ENCODE results near the gene PIK3CA. TPM values are rescaled to one million over a fixed set of nuclear protein-coding genes. Genes with fewer than 3 reads are reported as not detected.
A peak's percentile ranks its signal among the peaks of the same experiment; 100 is the strongest.
"Not testable (repeated sequence)": the region's sequence is repeated elsewhere in the genome, so short reads cannot be mapped to it uniquely, and the experiment has no call there.

The PIK3CA gene
- total RNA-seq, 2 experiments from 2014 or later, result 57.1 to 63.1 TPM

DNA sequence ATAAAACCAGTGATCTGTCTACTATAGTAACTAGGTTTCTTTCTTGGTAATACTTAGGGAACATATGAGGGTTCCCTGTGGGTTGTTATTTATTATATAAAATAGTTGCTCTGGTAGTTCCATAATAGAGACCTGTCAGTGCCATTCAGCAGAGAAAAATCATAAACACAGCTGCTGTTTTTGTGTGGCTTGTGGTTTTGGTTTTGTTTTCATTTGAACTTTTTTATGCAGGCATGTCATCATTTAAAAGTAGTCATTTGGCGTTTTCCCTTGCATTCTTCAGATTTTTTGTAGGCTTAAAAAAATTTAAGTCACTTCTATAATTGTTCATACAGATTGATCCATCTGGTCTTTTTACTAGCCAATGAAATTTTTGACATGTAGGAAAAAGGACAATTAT lies 47.9 kb downstream of the PIK3CA start:
- H3K36me3 ChIP-seq (ENCODE audit: insufficient read depth, low read length), result peaks cover 12% of the 10 kb centered on the region
- peak in 4 of 14 experiments; percentile 9 to 72 (median 66) for DNase-seq
- Mint-ChIP-seq H3K9me3 (no peaks in the 10 kb centered on the region), H3K36me3 (ENCODE audit: low read depth) (peaks cover 18% of the 10 kb centered on the region), H3K4me3 (peak overlapping the region; percentile 54), H3K27ac (peak overlapping the region; percentile 81), H3K27me3 (no peaks in the 10 kb centered on the region), H3K4me1 (ENCODE audit: low read depth) (peaks cover 65% of the 10 kb centered on the region)
- TF ChIP-seq, protein P1, sequence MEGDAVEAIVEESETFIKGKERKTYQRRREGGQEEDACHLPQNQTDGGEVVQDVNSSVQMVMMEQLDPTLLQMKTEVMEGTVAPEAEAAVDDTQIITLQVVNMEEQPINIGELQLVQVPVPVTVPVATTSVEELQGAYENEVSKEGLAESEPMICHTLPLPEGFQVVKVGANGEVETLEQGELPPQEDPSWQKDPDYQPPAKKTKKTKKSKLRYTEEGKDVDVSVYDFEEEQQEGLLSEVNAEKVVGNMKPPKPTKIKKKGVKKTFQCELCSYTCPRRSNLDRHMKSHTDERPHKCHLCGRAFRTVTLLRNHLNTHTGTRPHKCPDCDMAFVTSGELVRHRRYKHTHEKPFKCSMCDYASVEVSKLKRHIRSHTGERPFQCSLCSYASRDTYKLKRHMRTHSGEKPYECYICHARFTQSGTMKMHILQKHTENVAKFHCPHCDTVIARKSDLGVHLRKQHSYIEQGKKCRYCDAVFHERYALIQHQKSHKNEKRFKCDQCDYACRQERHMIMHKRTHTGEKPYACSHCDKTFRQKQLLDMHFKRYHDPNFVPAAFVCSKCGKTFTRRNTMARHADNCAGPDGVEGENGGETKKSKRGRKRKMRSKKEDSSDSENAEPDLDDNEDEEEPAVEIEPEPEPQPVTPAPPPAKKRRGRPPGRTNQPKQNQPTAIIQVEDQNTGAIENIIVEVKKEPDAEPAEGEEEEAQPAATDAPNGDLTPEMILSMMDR (IDR thresholded peaks at IDR 0.05), result no peak
- H3K4me3 ChIP-seq (ENCODE audit: low read length), result no peak overlapping the region
- peaks cover 13% of the 10 kb centered on the region for H3K4me1 ChIP-seq (ENCODE audit: insufficient read depth, low read length)
- H3K27ac ChIP-seq (ENCODE audit: low read depth in 1 of 2, low read length in 2 of 2), result no peak overlapping the region
- CTCF ChIA-PET, result interaction anchor here (1.1 to 1.7 kb wide), 2 partner anchors 47 to 49 kb away, joined by 3 read pairs; no protein-coding TSS in a partner anchor
- peak; percentile 85 for ATAC-seq (ENCODE audit: poor library complexity)
- POLR2A ChIA-PET, result interaction anchor here (0.6 to 3.4 kb wide), 5 partner anchors 11 to 48 kb away, joined by 3 to 28 read pairs (median 5); partner anchors contain the start of gene PIK3CA
- intact Hi-C loops (cut with DNase I, micrococcal nuclease), result loop anchor here (1.0 to 10.0 kb wide), 4 partner anchors 44 to 181 kb away; no protein-coding TSS in a partner anchor
- no peaks in the 10 kb centered on the region for H3K9me3 ChIP-seq (ENCODE audit: control insufficient read depth in 1 of 2, insufficient read depth in 1 of 2, low read length in 2 of 2)
- H3K27me3 ChIP-seq (ENCODE audit: control insufficient read depth in 1 of 2, insufficient read depth in 2 of 2, low read length in 2 of 2), result no peaks in the 10 kb centered on the region

GRCh38 chr3:179196700-179197099 lies 48.5 kb downstream of the PIK3CA start:
- H3K9me3 Mint-ChIP-seq, result no peaks in the 10 kb centered on the region
- peaks cover 63% of the 10 kb centered on the region for H3K4me1 Mint-ChIP-seq (ENCODE audit: low read depth)
- no peak overlapping the region for H3K4me3 Mint-ChIP-seq
- Histone ChIP-seq H3K9me3 (ENCODE audit: control insufficient read depth in 1 of 2, insufficient read depth in 1 of 2, low read length in 2 of 2) (no peaks in the 10 kb centered on the region), H3K4me1 (ENCODE audit: insufficient read depth, low read length) (peaks cover 13% of the 10 kb centered on the region), H3K4me3 (ENCODE audit: low read length) (no peak overlapping the region), H3K27ac (ENCODE audit: low read depth in 1 of 2, low read length in 2 of 2) (no peak overlapping the region), H3K36me3 (ENCODE audit: insufficient read depth, low read length) (peaks cover 16% of the 10 kb centered on the region), H3K27me3 (ENCODE audit: control insufficient read depth in 1 of 2, insufficient read depth in 2 of 2, low read length in 2 of 2) (no peaks in the 10 kb centered on the region)
- peaks cover 24% of the 10 kb centered on the region for H3K36me3 Mint-ChIP-seq (ENCODE audit: low read depth)
- no peak for ATAC-seq (ENCODE audit: poor library complexity)
- DNase-seq, result no peak
- no peaks in the 10 kb centered on the region for H3K27me3 Mint-ChIP-seq
- peak overlapping the region; percentile 81 for H3K27ac Mint-ChIP-seq
- CTCF ChIA-PET, result no interaction called here
- TF ChIP-seq, protein P1 (IDR thresholded peaks at IDR 0.05), result no peak
- intact Hi-C loops (cut with DNase I, micrococcal nuclease), result loop anchor here (1.0 to 10.0 kb wide), 4 partner anchors 44 to 182 kb away; no protein-coding TSS in a partner anchor
- POLR2A ChIA-PET, result interaction anchor here (1.2 to 3.4 kb wide), 3 partner anchors 12 to 48 kb away, joined by 5 to 28 read pairs (median 11); partner anchors contain the start of gene PIK3CA

- intact Hi-C loops (cut with DNase I, micrococcal nuclease), result loop anchor here in 1 of 2 experiments (10.0 kb wide), 1 partner anchor 186 kb away; no protein-coding TSS in a partner anchor
- TF ChIP-seq, protein P1 (IDR thresholded peaks at IDR 0.05), result no peak
- H3K27me3 ChIP-seq (ENCODE audit: control insufficient read depth in 1 of 2, insufficient read depth in 2 of 2, low read length in 2 of 2), result no peaks in the 10 kb centered on the region
- peaks cover 31% of the 10 kb centered on the region for H3K4me1 Mint-ChIP-seq (ENCODE audit: low read depth)
- H3K27ac ChIP-seq (ENCODE audit: low read depth in 1 of 2, low read length in 2 of 2), result no peak overlapping the region
- H3K36me3 Mint-ChIP-seq (ENCODE audit: low read depth), result peaks cover 54% of the 10 kb centered on the region
- no peaks in the 10 kb centered on the region for H3K9me3 Mint-ChIP-seq
- CTCF ChIA-PET, result no interaction called here
- no peak for ATAC-seq (ENCODE audit: poor library complexity)
- no peak overlapping the region for H3K4me3 Mint-ChIP-seq
- no peak overlapping the region for H3K4me3 ChIP-seq (ENCODE audit: low read length)
- H3K36me3 ChIP-seq (ENCODE audit: insufficient read depth, low read length), result peaks cover 33% of the 10 kb centered on the region
- no peaks in the 10 kb centered on the region for H3K9me3 ChIP-seq (ENCODE audit: control insufficient read depth in 1 of 2, insufficient read depth in 1 of 2, low read length in 2 of 2)
- POLR2A ChIA-PET, result no interaction called here
- H3K27me3 Mint-ChIP-seq, result no peaks in the 10 kb centered on the region
- no peak overlapping the region for H3K27ac Mint-ChIP-seq
- no peak for DNase-seq
- H3K4me1 ChIP-seq (ENCODE audit: insufficient read depth, low read length), result peaks cover 4% of the 10 kb centered on the region
Observed at GRCh38 chr3:179200790-179201189, 52.6 kb downstream of the PIK3CA start.

DNA sequence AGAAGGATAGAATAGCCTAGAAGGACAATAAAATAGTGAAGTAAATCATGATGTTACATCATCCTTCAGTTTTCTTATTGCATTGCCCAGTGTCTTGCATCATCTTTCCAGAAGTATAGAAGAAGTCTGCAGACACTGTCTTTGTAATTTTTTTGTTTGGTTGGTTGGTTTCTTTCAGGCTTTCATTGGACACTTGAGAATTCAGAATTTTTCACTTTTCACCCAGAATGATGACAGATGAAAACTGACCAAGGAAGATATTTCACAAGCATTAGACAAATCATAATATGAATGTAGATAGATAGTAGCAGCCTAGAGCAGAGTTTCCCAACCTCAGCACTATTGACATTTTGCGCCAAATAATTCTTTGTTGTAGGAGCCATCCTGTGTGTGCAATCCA lies 67.4 kb downstream of the PIK3CA start:
- H3K9me3 ChIP-seq (ENCODE audit: control insufficient read depth in 1 of 2, insufficient read depth in 1 of 2, low read length in 2 of 2); intact Hi-C loops (cut with DNase I, micrococcal nuclease); H3K27ac ChIP-seq (ENCODE audit: low read depth in 1 of 2, low read length in 2 of 2); H3K27ac Mint-ChIP-seq; H3K9me3 Mint-ChIP-seq; POLR2A ChIA-PET; H3K4me3 Mint-ChIP-seq; H3K4me3 ChIP-seq (ENCODE audit: low read length); H3K27me3 ChIP-seq (ENCODE audit: control insufficient read depth in 1 of 2, insufficient read depth in 2 of 2, low read length in 2 of 2); H3K4me1 ChIP-seq (ENCODE audit: insufficient read depth, low read length); ATAC-seq (ENCODE audit: poor library complexity); H3K4me1 Mint-ChIP-seq (ENCODE audit: low read depth); DNase-seq; H3K27me3 Mint-ChIP-seq: not testable (repeated sequence)
- CTCF ChIA-PET, result interaction anchor here (0.9 kb wide), 1 partner anchor 200 kb away, joined by 3 read pairs; no protein-coding TSS in a partner anchor
- peaks cover 29% of the 10 kb centered on the region for H3K36me3 ChIP-seq (ENCODE audit: insufficient read depth, low read length)
- peaks cover 59% of the 10 kb centered on the region for H3K36me3 Mint-ChIP-seq (ENCODE audit: low read depth)

- H3K9me3 Mint-ChIP-seq; intact Hi-C loops (cut with DNase I, micrococcal nuclease); ATAC-seq (ENCODE audit: poor library complexity); H3K9me3 ChIP-seq (ENCODE audit: control insufficient read depth in 1 of 2, insufficient read depth in 1 of 2, low read length in 2 of 2); H3K27ac ChIP-seq (ENCODE audit: low read depth in 1 of 2, low read length in 2 of 2); H3K4me3 Mint-ChIP-seq; H3K4me3 ChIP-seq (ENCODE audit: low read length); H3K27me3 ChIP-seq (ENCODE audit: control insufficient read depth in 1 of 2, insufficient read depth in 2 of 2, low read length in 2 of 2); H3K27ac Mint-ChIP-seq; POLR2A ChIA-PET; CTCF ChIA-PET; H3K4me1 Mint-ChIP-seq (ENCODE audit: low read depth); H3K27me3 Mint-ChIP-seq; DNase-seq; H3K4me1 ChIP-seq (ENCODE audit: insufficient read depth, low read length): not testable (repeated sequence)
- H3K36me3 Mint-ChIP-seq (ENCODE audit: low read depth), result peaks cover 64% of the 10 kb centered on the region
- peaks cover 33% of the 10 kb centered on the region for H3K36me3 ChIP-seq (ENCODE audit: insufficient read depth, low read length)
Observed at GRCh38 chr3:179218213-179218612, 70.1 kb downstream of the PIK3CA start.

Data from CD4-positive, alpha-beta T cell (primary cell).